Stimulated activated CD8-positive, alpha-beta memory T cell treated with anti-CD3 and anti-CD28 coated beads, Interleukin-2, amount 100 ng/mL, for 1 hour (primary cell): ENCODE measurements around the gene CLPTM1.
"Not testable (repeated sequence)": the region's sequence is repeated elsewhere in the genome, so short reads cannot be mapped to it uniquely, and the experiment has no call there.

Experiments used
- DNase-seq, 2 donors: peaks; one replicate each; pipeline ENCODE4 v3.0.0-alpha.2; 2020; ENCODE audit warnings: low read depth in 2 of 2

CLPTM1 gene

DNA sequence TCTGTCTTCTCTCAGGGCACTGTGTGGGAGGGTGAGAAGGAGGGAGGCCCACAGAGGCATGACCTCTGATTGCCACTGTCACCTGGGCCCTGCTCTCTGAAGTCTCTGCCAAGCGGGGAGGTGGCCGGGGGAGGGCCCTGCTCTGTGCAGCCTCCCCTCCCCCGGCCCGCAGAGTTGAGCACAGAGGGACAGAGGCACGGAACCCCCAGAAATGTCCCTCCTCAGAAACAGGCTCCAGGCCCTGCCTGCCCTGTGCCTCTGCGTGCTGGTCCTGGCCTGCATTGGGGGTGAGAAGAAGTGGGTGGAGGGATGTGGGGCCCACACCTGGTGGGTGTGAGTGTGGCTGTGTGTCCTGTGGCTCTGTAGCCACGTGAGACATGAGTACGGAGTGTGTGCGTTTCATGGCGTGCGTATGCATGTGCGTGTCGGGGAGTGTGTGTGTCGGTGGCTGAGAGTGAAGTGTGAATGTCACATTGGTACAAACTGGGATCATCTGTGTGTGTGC is 13.1 kb upstream of the CLPTM1 start, which contains the start of gene APOC4:
APOC4 (plus strand) TSS at position 171 of the 505 bp plus-strand sequence; CDS start at position 212, 41 bp downstream.
- DNase-seq: no peak

DNA sequence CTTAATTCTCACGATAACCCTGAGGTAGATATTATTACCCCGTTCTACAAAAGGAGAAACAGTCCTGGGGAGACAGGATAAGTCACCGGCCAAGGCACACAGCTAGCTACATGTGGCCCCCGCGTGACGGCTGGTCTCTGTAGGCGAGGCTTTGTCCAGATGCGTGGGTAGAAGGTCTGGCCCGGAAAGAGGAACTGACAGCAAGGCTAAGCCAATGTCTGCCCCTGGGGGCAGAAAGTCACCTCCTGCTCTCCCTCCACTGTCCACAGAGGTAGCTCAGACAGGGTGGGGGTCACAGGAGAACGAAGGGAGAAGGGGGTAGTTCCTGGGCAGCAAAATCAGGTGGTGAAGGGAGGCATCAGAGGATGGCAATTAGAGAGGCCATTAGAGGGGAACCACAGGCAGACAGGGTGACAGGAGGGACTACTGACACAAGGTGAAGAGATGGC is 11.4 kb upstream of the CLPTM1 start:
- DNase-seq: no peak

DNA sequence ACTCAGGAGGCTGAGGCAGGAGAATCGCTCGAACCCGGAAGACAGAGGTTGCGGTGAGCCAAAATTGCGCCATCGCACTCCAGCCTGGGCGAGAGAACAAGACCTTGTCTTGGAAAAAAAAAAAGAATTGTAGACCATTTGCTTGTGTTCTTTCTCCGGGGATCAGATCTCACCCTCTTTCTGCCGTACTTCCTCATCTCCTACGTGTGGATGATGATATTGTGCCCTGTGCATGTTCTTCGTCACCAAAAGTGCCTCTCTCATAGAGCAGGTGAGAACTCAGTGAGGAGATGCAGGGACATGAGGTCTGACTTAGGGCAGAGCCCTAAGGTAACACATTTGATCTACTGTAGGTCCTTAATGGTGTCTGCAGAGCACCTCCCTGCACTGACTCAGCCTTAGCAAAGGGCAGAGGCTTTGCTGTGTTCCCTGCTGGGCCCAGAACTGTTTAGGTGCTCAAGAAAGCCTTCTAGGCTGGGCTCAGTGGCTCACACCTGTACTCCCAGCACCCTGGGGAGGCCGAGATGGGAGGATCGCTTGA is 8.1 kb upstream of the CLPTM1 start:
- no peak for DNase-seq

DNA sequence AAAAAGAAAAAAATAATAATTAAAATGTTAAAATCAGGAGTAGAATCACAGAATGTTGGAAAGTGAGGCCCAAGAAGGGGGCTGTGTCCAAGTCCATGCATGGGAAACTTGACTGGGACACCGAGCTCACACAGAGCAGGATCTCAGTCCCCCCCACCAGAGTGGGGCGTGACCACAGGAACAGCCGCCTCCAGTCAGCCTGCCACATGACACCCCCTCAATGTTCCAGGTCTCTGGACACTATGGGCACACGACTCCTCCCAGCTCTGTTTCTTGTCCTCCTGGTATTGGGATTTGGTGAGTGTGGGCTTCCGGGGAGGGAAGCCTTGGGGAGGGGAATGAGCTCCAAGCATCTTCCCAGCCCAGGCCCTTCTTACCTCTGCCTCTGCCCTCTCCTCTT is 6.9 kb upstream of the CLPTM1 start:
- no peak for DNase-seq

DNA sequence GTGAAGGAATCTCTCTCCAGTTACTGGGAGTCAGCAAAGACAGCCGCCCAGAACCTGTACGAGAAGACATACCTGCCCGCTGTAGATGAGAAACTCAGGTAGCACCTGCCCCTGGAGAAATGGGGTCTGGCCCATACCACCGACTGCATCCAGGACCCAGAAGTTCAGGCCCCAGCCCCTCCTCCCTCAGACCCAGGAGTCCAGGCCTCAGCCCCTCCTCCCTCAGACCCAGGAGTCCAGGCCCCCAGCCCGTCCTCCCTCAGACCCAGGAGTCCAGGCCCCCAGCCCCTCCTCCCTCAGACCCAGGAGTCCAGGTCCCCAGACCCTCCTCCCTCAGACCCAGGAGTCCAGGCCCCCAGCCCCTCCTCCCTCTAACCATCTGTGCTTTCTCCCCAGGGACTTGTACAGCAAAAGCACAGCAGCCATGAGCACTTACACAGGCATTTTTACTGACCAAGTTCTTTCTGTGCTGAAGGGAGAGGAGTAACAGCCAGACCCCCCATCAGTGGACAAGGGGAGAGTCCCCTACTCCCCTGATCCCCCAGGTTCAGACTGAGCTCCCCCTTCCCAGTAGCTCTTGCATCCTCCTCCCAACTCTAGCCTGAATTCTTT is 6.3 kb upstream of the CLPTM1 start:
- DNase-seq: no peak

DNA sequence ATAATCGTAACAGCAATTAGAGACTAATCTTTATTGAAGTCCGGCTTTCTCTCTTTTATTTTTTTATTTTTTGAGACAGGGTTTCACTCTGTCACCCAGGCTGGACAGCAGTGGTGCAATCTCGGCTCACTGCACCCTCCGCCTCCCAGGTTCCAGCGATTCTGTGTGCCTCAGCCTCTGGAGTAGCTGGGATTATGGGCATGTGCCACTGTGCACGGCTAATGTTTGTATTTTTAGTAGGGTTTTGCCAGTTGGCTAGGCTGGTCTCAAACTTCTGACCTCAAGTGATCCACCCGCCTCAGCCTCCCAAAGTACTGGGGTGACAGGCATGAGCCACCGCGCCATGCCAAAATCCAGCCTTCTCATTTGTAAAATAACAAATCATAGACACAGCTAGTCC is 5.6 kb upstream of the CLPTM1 start:
- DNase-seq: no peak

DNA sequence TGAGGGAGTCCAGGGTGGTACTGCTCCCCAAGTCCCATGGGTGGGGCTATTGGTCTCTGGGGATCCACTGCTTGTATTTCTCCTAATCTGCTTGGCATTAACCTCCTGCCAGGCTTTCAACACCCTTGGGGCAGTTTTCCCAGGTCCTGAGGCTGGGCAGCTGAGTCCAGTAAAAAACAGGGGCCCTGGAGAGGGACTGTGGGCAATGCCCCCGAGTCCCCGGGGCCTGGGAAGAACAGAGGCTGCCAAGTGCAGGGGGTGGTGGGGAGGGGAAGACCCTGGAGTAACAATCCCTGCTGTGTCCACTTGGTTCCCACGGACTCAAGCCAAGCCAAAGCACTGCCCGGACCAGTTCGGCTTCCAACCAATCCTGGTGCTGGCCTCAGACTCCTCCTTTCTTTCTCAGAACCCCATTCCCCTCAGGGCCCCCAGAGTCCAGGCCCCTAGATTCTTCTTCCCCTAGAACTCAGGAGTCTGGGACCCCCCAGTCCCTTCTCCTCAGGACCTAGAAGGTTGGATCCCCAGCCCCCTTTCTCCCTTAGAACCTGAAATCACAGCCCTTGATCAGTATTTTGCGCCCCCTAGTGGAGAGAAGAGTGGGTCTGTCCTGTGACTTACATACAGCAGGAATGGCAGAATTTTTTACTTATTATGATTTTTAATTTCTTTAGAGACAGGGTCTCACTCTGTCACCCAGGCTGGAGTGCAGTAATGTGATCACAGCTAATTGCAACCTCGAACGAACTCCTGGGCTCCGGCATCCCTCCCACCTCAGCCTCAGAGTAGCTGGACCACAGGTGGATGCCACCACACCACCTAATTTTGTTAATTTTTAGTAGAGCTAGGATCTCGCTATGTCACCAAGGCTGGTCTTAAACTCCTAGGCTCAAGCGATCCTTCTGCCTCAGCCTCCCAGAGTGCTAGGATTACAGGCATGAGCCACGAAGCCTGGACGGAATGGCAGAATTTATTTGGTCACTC is 3.7 kb upstream of the CLPTM1 start:
- DNase-seq: peak; percentile 15 to 34

DNA sequence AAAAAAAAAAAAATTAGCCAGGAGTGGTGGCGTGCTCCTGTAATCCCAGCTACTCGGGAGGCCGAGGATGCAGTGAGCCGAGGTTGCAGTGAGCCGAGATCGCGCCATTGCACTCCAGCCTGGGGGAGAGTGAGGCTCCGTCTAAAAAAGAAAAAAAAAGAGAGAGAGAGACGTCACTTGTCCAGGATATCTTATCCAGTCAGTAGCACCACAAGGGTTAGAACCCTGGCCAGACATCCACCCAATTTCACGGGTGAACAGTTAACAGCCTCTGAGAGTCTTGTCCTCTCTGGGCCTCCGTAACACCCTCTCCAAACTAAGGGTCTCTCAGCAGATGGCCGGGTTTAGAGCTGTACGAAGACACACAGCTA is 917 bp upstream of the CLPTM1 start:
- no peak for DNase-seq

DNA sequence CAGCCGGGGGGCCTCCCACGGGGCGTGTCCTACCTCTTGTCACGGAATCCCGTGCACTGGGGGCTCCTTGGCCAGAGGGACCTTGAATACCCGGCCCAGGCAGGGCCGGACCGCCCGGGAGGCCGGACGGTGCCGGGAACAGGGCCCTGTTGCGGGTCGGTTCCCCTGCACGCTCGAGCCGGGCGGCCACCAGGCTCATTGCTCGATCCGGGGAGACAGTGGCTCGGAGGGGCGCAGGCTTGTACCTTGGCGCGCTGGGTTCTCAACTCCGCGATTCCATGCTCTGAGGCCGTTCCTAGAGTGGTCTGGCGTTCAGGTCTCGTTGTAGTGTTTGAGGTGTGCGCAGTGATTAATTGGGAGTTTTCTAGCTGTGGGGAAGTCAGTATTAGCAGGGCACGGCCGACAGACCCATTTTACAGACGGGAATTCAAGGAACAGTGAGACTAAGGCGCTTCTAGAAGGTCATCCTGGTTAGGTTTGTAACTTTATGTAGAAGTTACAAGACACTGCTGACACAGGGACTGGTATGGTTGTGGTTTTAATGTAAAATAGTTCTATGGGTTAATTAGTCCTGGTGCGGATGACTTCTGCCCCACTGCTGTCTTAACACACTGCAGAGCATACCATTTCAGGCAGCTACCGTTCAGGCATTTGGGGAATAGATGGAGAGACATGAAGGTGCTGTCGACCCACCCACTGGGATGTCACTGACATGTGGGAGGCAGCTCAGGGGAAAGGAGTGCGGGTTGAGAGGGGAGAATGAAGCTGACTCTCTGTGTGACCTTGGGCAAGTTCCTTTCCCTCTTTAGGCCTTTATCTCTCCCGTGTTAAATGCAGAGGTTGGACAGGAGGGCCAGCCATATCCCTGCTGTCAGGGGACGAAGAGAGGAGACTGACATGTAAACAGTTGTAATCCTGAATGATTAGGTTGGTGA is 592 bp downstream of the CLPTM1 start:
- DNase-seq: peak in 1 of 2 donors; percentile 1

DNA sequence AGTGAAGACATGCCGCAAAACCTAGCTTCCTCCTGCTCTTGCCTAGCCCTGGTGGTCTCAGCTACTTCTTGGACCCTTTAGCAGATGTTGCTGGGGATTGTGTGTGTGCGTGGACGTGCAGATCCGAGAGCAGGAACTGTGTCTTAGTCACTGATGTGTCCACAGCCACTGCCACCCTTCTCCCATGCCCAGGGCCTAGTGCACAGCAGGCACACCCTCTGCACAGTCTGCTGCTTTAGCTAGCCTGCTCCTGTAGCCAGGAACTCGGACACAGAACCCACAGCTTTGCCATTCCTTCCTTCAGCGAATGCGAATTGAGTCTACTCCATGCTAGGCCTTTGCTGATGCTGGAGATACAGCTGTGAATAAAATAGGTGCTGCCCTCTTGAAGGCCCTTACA is 2.3 kb downstream of the CLPTM1 start:
- no peak for DNase-seq

DNA sequence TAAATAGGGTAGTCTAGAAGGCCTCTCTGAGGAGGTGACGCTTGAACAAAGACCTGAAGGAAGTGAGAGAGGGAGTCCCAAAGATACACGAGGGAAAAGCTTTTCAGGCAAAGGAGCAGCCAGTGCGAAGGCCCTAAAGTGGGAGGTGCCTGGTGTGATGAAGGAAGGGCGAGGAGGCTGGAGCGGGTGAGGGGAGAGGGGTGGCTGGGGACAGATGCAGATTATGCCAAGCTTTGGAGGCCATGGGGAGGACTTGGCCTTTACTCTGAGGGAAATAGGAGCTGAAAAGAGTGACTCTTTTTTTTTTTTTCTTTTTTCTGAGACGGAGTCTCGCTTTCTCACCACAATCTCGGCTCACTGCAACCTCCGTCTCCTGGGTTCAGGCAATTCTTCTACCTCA is 2.9 kb downstream of the CLPTM1 start:
- no peak for DNase-seq

DNA sequence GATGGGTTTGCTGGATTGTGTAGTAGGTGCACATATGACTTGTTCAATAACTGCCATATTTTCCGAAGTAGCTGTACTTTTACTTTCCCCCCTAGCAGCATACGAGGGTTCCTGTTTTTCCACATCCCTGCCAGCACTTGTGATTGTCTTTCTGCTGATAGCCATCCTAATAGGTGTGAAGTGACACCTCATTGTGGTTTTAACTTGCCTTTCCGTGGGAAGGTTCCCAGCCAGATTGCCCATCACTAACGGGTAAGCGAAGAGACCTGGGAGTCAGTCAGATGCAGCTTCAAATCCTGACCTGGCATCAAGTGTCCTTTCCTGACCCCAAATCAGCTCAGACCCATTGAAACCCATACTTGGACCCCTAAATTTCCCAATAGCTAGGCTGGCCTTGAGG is 4.5 kb downstream of the CLPTM1 start:
- DNase-seq: no peak

DNA sequence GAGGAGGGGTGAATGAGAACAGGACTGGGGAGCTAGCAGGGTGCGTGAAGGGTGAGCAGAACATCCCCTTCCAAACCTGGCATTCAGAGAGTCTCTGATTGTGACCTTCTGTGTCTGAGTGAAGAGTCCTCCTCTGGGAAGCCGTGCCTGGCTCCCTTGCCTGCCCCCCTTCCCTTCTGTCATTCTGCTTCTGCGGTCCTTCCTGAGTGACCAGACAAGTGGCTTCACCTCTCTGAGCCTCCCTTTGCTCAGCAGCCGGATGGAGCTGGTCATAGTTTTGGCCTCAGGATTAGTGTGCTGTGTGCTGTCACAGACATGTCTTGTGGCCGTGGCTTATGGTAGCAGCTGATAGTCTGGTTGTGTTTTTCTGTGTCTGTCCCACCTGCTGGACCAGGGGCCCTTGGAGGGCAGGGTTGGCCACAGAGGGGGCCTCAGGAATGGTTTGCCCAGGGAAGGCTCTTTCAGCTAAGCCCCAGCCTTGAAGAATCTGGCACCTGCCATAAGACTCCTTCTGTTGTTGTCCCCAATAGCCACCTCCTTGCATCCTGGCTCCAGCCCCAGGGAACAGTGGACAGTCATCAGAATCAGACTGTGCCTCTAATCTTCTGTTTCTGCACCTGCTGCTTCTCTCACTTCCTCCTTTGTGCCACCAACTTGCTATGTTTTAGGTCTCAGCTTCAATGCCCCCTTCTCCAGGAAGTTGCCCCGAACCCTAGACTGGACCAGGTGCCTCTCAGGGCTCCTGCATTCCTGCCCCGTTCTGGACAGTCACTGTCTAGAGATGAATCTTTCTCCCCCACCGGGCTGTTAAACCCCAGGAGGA is 5.9 kb downstream of the CLPTM1 start:
- no peak for DNase-seq

DNA sequence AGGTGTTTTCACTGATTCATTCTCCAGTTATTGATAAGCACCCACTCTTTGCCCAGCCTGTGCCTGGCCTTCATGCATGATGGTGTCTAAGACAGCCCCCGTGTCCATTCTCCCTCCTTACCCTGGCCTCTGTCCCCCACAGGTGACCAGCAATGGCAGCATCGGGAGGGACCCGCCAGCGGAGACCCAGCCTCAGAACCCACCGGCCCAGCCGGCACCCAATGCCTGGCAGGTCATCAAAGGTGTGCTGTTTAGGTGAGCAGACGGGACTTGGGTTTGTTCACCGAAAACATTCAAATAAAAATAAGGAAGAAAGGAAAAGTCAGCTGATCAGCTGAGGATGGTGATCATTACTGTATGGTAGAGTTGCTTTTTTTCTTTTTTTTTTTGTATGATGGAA is 6.6 kb downstream of the CLPTM1 start:
- DNase-seq: no peak

DNA sequence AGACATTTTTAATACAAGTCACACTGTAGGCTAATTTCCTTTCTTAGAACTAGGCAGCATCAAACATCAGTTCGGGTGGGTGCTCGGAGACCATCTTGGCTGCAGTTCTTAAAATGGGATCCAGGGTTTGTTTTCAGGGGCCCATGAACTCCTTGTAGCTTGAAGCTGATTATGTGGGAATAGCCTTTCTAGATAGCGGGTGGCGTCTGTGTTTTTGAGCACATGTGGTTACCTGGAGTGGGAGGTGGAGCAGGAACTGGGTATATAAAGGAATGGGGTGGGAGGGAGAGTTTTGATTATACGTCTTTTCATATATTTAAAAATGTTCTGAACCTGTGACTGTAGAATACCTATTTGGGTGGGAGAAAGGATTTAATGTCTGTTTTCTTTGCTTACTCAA is 12.9 kb downstream of the CLPTM1 start:
- DNase-seq: no peak

DNA sequence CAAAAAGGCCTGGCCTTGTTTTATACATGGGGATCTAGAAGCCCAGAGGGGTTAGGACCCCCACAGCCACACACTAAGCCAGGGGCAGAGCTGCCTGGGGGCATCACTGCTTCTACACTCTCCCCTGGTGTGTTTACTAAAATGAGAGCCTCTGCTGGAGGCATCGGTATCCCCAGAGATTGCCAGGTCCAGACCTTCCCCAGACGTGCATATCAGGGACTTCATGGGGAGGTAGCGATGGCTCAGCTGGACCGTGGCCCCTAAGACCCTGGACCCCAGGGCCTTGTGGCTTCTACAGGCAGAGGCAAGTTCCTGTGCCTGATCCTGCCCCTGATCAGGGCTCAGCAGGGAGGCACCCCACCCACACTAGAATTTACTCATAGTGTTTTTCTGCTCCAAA is 13.5 kb downstream of the CLPTM1 start:
- DNase-seq: no peak

DNA sequence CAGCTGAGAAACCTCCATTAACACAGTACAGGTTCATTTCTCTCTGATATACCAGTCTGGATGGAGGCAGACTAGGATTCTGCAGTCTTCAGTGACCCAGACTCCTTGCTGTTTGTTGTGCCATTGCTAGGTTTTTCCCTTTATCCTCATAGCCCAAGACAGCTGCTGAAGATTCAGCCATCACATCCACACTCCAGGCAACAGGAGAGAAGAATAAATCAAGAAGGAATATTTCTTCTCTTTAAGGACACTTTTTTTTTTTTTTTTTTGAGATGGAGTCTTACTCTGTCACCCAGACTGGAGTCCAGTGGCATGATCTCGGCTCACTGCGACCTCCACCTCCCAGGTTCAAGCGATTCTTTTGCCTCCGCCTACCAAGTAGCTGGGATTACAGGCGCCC is 14.3 kb downstream of the CLPTM1 start:
- DNase-seq: no peak

DNA sequence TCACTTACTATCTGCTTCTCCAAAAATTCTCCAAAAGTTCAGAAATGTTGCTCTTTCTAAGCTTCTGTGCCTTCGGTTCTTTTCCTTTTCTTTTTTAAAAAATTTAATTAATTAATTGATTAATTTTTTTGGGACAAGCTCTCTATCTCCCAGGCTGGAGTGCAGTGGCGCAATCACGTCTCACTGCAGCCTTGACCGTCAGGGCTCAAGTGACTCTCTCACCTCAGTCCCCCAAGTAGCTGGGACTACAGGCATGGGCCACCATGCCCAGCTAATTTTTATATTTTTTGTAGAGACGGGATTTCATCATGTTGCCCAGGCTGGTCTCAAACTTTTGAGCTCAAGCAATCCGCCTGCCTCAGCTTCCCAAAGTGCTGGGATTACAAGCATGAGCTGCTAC is 16.3 kb downstream of the CLPTM1 start:
- not testable (repeated sequence) for DNase-seq

DNA sequence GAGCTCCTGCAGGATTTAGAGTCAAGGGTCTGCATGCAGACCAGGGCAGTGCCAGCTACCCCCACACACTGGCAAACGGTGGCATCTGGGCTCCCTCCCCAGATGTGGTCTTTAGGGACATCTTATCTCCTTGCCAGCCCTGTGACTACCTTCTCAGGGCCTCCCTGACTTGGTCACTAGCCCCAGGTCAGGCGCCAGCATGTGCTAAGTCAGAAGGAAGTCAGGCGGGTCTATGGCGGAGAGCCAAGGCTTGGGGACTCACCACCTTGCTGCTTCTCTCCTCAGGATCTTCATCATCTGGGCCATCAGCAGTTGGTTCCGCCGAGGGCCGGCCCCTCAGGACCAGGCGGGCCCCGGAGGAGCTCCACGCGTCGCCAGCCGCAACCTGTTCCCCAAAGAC is 17.6 kb downstream of the CLPTM1 start:
- no peak for DNase-seq

DNA sequence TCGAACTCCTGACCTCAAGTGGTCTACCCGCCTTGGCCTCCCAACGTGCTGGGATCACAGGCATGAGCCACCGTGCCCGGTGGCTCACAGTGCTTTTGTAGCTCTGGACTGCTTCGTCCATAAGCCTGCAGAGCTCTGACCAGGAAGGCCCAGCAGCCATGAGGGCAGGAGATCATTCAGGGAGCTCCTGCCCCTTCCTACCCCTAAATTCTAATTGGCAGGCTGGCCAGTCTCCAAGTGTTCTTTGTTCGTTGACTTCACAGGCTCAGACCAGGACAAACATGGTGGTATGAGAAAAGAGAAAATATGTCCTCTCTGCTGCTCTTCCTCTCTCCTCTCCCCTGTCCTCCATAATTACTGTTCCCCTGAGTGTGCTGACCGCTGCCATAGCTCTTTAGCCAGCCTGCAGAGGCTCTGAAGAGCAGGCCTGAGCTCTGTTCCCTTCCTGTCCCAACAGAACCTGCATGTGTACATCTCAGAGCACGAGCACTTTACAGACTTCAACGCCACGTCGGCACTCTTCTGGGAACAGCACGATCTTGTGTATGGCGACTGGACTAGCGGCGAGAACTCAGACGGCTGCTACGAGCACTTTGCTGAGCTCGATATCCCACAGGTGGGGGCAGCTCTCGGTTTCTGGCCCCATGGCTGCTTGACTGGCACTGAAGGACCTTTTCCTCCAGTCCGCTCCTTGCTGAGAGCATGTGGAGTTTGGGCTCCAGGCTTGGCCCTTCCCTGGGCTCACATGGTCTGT is 19.0 kb downstream of the CLPTM1 start:
- DNase-seq: no peak
